Activated CD4-positive, alpha-beta T cell treated with anti-CD3 and anti-CD28 coated beads for 36 hours (primary cell): ENCODE data around the gene ME3. TPM values are rescaled to one million over a fixed set of nuclear protein-coding genes. Genes with fewer than 3 reads are reported as not detected.

Experiments used
- ATAC-seq: fragments of 200-7000 bp; cut with Tn5 transposase; one replicate; pipeline ENCODE4 v1.10.0; 2021; ENCODE audit warnings: mild to moderate bottlenecking, moderate library complexity
- CTCF ChIA-PET: fragments of 350-600 bp; sonication (Branson Sonifier 250); formaldehyde crosslinking; loops from one replicate; lab custom pipeline; 2021; ENCODE audit warnings: antibody characterized with exemption; lab: Charles Lee
- POLR2A ChIA-PET: fragments of 350-600 bp; sonication (Branson Sonifier 250); formaldehyde crosslinking; loops from one replicate; lab custom pipeline; 2021; ENCODE audit warnings: antibody characterized with exemption, inconsistent platforms; lab: Charles Lee
- DNase-seq: peaks from one replicate; pipeline ENCODE4 v3.0.0-alpha.2; 2020
- H3K27ac Mint-ChIP-seq: one replicate; pipeline ENCODE4 v1.8.0; 2021; ENCODE audit warnings: mixed read lengths
- H3K27me3 Mint-ChIP-seq: one replicate; pipeline ENCODE4 v1.8.0; 2021; ENCODE audit warnings: mixed read lengths
- H3K36me3 Mint-ChIP-seq: one replicate; pipeline ENCODE4 v1.8.0; 2021; ENCODE audit warnings: low read depth, mixed read lengths
- H3K4me1 Mint-ChIP-seq: one replicate; pipeline ENCODE4 v1.8.0; 2021; ENCODE audit warnings: mixed read lengths
- H3K4me3 Mint-ChIP-seq: one replicate; pipeline ENCODE4 v1.8.0; 2021; ENCODE audit warnings: mild to moderate bottlenecking, moderate library complexity, mixed read lengths
- H3K9me3 Mint-ChIP-seq: one replicate; pipeline ENCODE4 v1.8.0; 2021; ENCODE audit warnings: low read depth, mixed read lengths
- intact Hi-C, 2 experiments: fragments of 100-400 bp; cut with DNase I in 1 of 2; cut with micrococcal nuclease in 1 of 2; formaldehyde crosslinking; loops; one replicate each; pipeline versions ENCODE4 v1.14.2 to v1.15.1; 2022 to 2024; cut with DNase I, micrococcal nuclease
- total RNA-seq, 2 experiments: library from RNA; stranded (reverse); gene quantifications; one replicate each; pipeline ENCODE4 v1.2.3, GENCODE V29; 2021

Gene ME3
- total RNA-seq, 2 experiments from 2014 or later = 4.0 to 6.0 TPM

DNA sequence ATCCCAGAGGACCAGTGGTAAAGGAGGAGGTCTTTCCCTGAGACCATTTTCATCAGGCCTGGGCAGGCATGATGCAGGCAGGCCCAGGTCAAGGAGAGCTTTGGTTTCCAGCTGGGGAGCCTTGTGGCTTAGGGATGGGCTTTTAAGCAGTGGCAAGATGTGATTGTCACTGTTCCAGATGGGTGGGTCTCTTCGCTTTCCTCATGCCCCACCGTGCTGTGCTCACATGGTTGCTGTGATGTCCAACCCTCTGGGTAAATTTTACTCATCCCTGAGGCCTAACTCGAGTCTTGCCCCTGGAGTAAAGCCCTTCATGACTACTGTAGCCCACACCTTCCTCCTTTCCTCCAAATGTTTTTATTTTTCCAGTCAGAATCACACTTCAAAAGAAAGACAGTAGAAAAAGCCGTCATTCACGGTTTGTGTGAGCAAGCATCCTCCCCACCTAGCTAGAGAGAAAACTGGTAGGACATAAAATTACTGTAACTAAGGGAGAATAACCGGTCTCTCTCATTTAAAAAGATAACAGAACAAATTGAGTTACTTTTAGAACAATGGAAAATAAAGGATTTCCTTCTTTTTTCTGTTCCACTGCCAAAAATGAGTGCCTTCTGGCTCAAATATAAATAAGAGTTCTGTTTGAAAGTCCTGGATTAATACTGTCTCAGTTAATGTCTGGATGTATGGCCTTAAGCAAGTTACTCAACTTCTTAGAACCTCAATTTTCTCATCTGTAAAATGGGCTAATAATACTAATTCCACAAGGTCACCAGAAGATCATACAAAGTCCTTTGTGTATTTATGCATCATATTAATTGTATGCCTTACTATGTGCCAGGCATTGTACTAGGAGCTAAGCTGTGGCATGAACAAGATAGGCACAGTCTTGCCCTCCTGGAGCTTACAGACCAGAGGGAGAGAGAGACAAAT is 84.9 kb downstream of the ME3 start:
- Mint-ChIP-seq H3K27ac (no peak overlapping the region), H3K27me3 (no peaks in the 10 kb centered on the region), H3K4me1 (peaks cover 38% of the 10 kb centered on the region), H3K4me3 (no peak overlapping the region), H3K9me3 (peaks cover 4% of the 10 kb centered on the region), H3K36me3 (peaks cover 10% of the 10 kb centered on the region)
- intact Hi-C loops = no loop called here
- ChIA-PET CTCF (interaction anchor here (0.7 to 1.3 kb wide), 3 partner anchors 11 to 353 kb away, joined by 3 to 6 read pairs (median 4); no protein-coding TSS in a partner anchor), POLR2A (no interaction called here)
- ATAC-seq = no peak
- no peak for DNase-seq

DNA sequence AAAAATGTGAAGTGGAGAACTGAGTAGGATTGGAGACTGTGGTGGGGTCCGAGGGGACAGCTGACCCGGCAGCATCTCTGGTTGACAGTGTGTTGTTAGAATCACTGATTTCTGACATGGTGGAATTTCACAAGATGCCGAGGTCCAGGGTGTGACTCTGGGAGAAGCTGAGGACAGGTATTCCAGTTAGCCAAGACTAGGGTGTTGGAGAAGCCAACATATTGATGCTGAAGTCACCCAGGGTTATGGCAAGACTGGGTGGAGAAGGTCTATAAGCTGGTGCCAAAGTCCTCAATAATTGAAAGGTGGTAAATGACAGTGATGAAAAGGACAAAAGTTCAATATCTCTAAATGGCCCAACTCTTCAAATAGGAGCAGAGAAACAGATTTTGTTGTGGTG is 86.1 kb downstream of the ME3 start:
- H3K27ac Mint-ChIP-seq = no peak overlapping the region
- peaks cover 1% of the 10 kb centered on the region for H3K36me3 Mint-ChIP-seq
- H3K27me3 Mint-ChIP-seq = no peaks in the 10 kb centered on the region
- intact Hi-C loops = no loop called here
- H3K4me3 Mint-ChIP-seq = no peak overlapping the region
- POLR2A ChIA-PET = no interaction called here
- ATAC-seq (no peak), DNase-seq (no peak)
- peaks cover 1% of the 10 kb centered on the region for H3K9me3 Mint-ChIP-seq
- CTCF ChIA-PET = interaction anchor here (0.6 to 2.5 kb wide), 2 partner anchors 22 to 87 kb away, joined by 4 to 10 read pairs; no protein-coding TSS in a partner anchor
- H3K4me1 Mint-ChIP-seq = peaks cover 26% of the 10 kb centered on the region

DNA sequence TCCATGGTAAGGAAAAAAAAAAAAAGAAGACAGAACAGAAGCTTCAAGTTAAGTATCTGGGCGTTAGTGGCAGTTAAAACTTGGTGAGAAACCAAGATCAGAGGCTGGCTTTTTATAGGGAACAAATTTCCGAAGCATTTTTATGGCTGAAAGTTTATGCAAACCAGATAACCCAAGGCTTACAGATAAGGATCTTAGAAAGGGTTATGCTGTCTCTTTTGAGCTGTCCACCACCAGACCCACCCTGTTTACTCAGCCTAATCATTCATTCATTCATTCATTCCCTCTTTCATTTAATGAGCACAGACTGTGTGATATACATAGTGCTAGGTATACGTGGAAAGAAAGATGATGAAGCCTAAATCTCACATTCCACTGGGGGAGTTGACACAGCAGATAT is 89.5 kb downstream of the ME3 start:
- CTCF ChIA-PET = interaction anchor here (0.6 to 0.7 kb wide), 2 partner anchors 157 to 175 kb away, joined by 3 to 5 read pairs; no protein-coding TSS in a partner anchor
- DNase-seq (no peak), ATAC-seq (no peak)
- Mint-ChIP-seq H3K27ac (no peak overlapping the region), H3K36me3 (no peaks in the 10 kb centered on the region), H3K4me3 (no peak overlapping the region), H3K9me3 (no peaks in the 10 kb centered on the region), H3K27me3 (no peaks in the 10 kb centered on the region), H3K4me1 (peaks cover 6% of the 10 kb centered on the region)
- POLR2A ChIA-PET = no interaction called here
- intact Hi-C loops = no loop called here

DNA sequence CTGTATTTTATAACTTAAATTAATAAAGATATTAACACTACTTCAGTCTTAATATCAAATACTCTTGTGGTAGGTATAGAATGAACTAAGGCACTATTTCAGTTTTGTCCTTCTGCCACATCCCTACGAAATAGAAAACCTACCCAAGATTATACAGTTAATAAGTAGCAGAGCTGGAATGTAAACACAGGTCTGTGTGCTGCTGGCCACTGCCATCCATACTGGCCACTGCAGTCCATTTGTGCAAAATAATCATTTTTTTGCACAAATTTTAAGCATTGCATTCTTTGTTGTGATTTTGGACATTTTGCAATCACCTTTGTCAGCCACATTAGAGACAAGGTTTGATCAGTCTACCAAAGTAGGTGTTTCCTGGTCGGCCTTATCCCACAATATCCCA is 91.9 kb downstream of the ME3 start:
- ATAC-seq (no peak), DNase-seq (no peak)
- Mint-ChIP-seq H3K9me3 (no peaks in the 10 kb centered on the region), H3K36me3 (no peaks in the 10 kb centered on the region), H3K27ac (no peak overlapping the region), H3K4me1 (no peaks in the 10 kb centered on the region), H3K4me3 (no peak overlapping the region), H3K27me3 (no peaks in the 10 kb centered on the region)
- intact Hi-C loops = no loop called here
- POLR2A ChIA-PET = no interaction called here
- CTCF ChIA-PET = no interaction called here

DNA sequence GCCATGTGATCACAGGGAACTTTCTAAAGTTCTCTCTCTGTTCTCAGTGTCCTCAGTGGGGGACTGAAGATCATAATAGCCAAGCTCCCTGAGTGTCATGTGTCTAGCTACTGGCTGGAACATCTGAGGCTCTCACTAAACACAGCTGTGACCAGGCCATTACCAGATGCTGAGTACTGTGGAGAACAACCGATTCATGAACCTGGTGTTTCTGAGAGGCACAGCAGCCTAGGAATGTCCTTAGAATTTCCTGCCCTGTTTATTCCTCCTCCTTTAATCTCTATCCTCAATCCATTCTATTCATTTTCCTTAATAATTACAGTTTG is 93.0 kb downstream of the ME3 start:
- ATAC-seq (no peak), DNase-seq (no peak)
- CTCF ChIA-PET = no interaction called here
- Mint-ChIP-seq H3K36me3 (no peaks in the 10 kb centered on the region), H3K27me3 (no peaks in the 10 kb centered on the region), H3K9me3 (no peaks in the 10 kb centered on the region), H3K27ac (no peak overlapping the region), H3K4me3 (no peak overlapping the region), H3K4me1 (no peaks in the 10 kb centered on the region)
- POLR2A ChIA-PET = no interaction called here
- intact Hi-C loops = no loop called here

DNA sequence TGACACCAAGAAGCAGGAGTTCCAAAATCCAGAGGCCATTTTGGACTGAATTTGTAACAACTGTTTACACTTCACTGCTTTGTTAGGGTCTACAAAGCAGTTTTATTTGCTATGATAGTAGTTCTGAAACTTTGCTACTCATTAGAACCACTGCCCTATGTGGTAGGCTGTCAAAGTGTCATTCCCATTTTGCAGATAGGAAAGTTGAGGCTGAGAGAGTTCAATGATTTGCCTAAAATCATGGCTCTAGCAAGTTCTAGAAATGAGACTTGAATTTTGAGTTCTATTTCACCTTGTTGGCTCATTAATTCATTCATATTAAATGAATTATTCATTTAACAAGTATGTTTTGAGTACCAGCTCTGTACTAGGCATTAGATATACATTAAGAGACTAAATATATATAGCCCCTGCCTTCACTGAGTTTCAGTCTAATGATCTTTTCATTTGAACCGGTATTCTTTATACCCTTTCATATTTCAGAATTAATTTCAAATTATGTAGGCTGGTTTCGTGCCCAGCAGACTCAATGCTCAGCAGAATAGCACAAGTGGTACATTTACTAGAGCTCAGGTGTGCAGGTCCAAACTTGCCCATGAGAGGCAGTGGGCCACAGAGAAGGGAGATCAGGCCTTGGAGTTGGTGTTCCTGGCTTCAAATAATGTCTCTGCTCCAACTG is 93.5 kb downstream of the ME3 start:
- Mint-ChIP-seq H3K36me3 (no peaks in the 10 kb centered on the region), H3K27ac (no peak overlapping the region), H3K4me1 (no peaks in the 10 kb centered on the region), H3K9me3 (no peaks in the 10 kb centered on the region), H3K27me3 (no peaks in the 10 kb centered on the region), H3K4me3 (no peak overlapping the region)
- DNase-seq (no peak), ATAC-seq (no peak)
- CTCF ChIA-PET = no interaction called here
- intact Hi-C loops = no loop called here
- POLR2A ChIA-PET = no interaction called here

DNA sequence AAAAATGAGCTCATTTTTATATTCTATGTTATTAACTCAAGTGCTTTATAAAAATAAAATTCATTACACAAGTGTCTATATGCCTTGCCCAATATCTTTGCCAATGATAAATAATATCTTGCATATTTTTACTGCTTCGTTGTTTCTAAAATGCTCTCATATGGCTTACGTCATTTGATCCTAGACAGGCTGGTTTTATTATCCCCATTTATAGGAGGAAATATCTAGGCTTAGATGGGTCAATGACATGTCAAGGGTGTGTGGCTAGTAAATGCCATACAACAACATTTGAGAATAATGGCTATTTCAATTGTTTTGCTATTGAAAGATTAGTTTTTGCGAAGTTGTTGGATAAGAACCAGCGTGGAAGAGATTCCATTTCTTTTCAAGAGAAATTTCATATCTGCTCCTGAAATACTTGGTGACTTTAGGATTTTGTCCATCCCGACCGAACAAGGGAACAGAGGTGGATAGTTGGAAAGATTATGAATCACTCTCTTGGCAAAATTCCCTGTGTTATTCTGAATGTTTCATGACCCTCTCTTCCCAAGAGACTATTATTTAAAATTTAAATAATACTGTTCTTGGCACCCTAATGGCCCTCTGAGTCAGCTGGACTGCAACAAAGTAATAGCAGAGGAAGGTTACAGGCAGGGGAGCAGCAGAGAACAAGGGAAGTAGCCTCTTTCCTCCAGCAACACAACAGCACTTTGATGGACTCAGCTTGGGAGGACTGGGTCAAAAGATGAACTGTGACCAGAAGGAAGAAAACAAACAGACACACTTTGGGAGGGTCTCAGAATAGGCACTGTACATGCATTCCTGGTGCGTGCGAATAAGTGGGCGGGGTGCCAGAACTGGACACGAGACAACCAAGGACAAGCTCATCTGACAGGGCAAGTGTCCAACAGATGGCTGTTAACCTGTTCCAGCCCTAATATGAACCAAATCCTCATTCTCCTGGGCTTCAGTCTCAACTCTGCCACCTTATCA is 94.5 kb downstream of the ME3 start:
- intact Hi-C loops = no loop called here
- no peak overlapping the region for H3K27ac Mint-ChIP-seq
- ATAC-seq (no peak), DNase-seq (no peak)
- no peaks in the 10 kb centered on the region for H3K9me3 Mint-ChIP-seq
- H3K36me3 Mint-ChIP-seq = no peaks in the 10 kb centered on the region
- no peak overlapping the region for H3K4me3 Mint-ChIP-seq
- CTCF ChIA-PET = interaction anchor here (0.7 to 2.1 kb wide), 3 partner anchors 12 to 31 kb away, joined by 3 to 6 read pairs (median 4); no protein-coding TSS in a partner anchor
- H3K4me1 Mint-ChIP-seq = no peaks in the 10 kb centered on the region
- no peaks in the 10 kb centered on the region for H3K27me3 Mint-ChIP-seq
- POLR2A ChIA-PET = no interaction called here

DNA sequence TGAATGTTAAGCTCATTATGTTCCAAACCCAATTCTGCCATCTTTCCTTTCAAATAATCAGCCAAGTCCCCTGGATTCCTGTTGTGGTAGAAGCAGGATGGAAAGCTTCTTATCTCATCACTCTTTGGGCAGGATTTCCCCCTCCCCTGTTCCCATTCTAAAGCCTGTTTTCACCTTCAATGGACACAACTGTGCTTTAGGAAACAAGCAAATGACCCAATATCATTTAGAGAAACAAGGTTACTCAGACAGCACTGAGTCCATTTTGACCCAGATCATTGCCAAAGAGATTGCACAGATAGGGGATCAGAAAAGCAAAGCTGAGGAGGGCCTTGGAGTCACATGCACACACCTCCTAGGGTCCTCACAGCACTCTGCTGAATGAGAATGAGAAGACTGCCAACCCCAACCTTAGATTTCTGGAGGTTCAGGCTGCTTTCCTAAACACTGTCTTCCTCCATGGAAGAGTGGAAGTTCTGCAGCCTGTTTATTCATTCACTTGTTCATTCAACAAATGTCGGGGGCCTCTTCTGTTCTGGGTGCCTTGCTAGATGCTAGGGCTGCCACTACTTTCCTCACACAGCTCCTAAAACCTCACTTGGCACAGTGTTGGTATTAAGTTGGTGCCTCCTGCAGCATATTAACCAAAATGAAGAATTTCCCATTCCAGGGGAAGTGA is 95.3 kb downstream of the ME3 start:
- no peak for ATAC-seq
- Mint-ChIP-seq H3K4me3 (no peak overlapping the region), H3K27ac (no peak overlapping the region), H3K36me3 (peaks cover 2% of the 10 kb centered on the region), H3K27me3 (no peaks in the 10 kb centered on the region), H3K4me1 (no peaks in the 10 kb centered on the region), H3K9me3 (no peaks in the 10 kb centered on the region)
- DNase-seq = no peak
- intact Hi-C loops = no loop called here
- POLR2A ChIA-PET = no interaction called here
- CTCF ChIA-PET = interaction anchor here (0.6 to 2.1 kb wide), 5 partner anchors 11 to 45 kb away, joined by 3 to 6 read pairs (median 4); no protein-coding TSS in a partner anchor

DNA sequence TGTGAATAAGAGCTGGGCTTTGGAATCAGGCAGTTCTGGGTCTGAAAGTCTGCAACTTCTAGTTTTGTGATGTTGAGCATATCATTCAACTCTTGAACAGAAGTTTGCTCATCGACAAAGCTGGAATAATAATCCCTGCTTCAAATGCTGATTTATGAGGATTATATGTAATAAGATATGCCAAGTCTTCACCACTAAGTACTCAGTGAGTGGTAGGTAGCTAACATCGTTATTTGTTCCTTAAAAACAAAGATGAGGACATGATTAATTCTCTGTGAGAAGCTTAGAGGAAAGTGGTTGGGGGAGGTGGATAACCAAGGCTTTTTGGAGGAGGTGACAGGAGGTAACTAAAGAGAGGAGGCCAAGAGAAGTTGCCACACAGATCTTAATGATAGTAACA is 96.5 kb downstream of the ME3 start:
- intact Hi-C loops = no loop called here
- no peak overlapping the region for H3K27ac Mint-ChIP-seq
- no peak overlapping the region for H3K4me3 Mint-ChIP-seq
- ChIA-PET CTCF (interaction anchor here (0.5 to 2.1 kb wide), 4 partner anchors 12 to 812 kb away, joined by 3 to 6 read pairs (median 5); no protein-coding TSS in a partner anchor), POLR2A (no interaction called here)
- H3K36me3 Mint-ChIP-seq = peaks cover 2% of the 10 kb centered on the region
- H3K27me3 Mint-ChIP-seq = no peaks in the 10 kb centered on the region
- no peaks in the 10 kb centered on the region for H3K9me3 Mint-ChIP-seq
- no peak for DNase-seq
- no peak for ATAC-seq
- H3K4me1 Mint-ChIP-seq = no peaks in the 10 kb centered on the region

DNA sequence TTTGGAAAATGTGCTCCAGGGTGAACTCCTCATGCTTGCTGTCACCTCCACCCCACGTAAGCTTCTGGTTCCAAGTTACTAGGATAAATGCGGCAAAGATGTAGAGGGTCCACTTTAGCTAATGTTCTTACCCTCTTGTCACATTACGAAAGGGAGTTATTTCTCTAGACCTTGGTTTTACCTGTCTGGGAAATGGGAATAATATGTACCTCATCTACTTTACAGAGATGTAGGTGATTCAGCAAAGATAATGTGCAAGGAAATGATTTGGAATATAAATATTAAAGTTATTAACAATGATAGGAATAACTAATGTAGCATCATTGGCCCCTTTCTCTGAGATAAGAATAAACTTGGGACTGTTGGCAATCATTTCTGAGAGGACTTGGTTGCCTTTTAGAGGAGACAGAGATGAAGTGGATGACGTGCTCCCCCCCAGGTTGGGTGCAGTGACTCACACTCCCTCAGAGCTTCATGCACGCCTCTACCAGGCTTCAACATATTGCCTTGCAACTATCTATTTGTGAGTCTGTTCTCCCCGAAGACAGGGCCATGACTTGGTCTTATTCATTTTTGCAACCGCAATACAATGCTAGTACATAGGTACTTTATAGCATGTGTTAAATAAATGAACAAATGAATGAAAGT is 97.1 kb downstream of the ME3 start:
- ChIA-PET POLR2A (no interaction called here), CTCF (interaction anchor here (0.6 to 0.8 kb wide), 2 partner anchors 33 to 812 kb away, joined by 3 to 4 read pairs; no protein-coding TSS in a partner anchor)
- DNase-seq (no peak), ATAC-seq (no peak)
- Mint-ChIP-seq H3K27me3 (no peaks in the 10 kb centered on the region), H3K36me3 (peaks cover 2% of the 10 kb centered on the region), H3K27ac (no peak overlapping the region), H3K9me3 (no peaks in the 10 kb centered on the region), H3K4me3 (no peak overlapping the region), H3K4me1 (no peaks in the 10 kb centered on the region)
- intact Hi-C loops = no loop called here
